NCI-H510A treated with DMSO at 0.1 percent for 48 hours (cell line): ENCODE data around the gene GSTP1.

Experiments used
- DNase-seq: peaks from one replicate; lab custom pipeline; 2025; lab: John Stamatoyannopoulos, UW

GSTP1 gene

GRCh38 chr11:67631411-67631810, 47.8 kb downstream of the GSTP1 start:
- DNase-seq: no peak

DNA sequence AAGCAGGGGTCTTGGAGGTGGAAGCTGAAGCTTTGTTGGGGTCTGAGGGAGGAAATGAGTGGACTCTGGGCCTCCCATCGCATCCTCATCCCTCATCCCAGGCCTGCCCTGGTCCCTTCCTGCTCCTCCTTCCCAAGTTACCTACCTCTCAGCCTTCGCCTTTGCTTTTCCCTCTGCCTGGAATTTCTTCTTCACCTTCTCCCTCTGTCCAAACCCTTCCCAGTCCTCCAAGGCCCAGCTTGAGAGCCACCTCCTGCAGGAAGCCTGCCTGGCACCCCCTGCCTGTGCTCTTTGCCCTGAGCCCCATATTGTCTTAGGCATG, 48.2 kb downstream of the GSTP1 start:
- no peak for DNase-seq

DNA sequence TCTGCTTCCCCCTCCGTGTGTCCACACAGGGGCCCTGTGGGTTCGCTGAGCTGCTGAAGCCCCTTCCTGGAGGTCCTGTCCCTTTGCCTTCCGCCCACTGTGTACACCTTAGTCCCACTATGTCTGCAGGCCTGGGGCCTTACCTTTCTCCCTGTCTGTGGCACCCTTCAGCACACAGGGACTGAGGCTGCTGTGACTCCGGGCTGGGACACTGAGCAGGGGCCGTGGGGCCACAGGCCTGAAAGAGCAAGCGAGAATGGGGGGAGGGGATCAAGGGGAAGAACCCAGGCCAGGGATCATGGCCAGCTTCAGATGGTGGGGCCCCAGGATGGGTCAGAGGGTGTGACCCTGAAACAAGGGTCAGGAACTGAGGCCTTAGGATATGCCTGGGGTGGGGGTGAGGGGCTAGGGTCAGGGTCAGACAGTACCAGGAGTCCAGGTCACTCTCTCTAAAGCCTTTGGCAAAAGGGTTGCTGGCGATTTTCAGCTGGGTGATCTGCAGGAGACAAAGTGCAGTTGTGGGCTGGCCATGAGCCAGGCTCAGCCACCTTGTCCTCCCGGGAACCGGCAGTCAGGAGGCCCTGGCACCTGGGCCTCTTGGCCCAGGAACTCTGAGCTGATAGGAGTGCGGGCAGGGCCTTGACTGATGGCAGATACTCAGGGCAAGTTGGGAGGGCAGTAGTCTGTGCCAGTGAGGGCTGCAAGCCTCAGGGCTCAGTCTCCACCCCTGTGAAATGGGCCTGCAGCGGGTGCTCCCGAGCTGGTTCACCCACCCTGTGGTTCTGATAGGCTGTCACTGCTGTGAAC, 48.8 kb downstream of the GSTP1 start:
- no peak for DNase-seq

DNA sequence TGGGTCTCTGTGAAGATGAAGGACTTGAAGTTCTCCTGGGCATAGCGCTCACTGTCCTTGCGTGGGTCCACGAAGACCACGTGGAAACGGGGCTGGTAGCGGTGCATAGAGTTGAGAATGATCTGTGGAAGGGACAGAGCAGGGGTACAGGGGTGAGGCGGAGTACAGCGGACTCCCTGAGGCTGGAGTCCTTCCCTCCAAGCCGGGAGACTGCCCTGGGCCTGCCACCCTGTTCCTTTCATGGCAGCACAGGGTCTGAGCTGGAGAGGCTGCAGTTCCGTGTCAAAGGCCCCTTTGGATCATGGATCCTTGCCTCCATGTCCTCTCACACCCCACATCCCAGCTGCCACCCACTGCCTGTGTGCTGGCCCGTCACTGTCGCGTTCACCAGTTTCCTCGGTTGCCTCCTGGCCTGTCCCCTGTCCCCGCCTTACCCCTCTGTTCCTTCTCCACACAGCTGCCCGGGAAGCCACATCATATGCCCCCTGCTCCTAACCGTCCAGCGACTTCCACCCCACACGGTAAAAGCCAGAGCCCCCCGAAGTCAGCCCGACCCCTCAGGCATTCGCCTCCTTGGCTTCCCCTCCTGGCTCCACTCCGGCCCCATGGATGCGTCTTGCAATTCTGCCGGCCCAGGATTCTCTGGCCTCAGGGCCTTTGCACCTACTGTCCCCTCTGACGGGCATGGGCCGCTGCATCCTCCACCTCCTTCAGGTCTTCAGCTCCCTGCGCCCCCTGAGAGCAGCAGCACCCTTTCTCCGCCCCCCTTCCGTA, 49.6 kb downstream of the GSTP1 start:
- no peak for DNase-seq

DNA sequence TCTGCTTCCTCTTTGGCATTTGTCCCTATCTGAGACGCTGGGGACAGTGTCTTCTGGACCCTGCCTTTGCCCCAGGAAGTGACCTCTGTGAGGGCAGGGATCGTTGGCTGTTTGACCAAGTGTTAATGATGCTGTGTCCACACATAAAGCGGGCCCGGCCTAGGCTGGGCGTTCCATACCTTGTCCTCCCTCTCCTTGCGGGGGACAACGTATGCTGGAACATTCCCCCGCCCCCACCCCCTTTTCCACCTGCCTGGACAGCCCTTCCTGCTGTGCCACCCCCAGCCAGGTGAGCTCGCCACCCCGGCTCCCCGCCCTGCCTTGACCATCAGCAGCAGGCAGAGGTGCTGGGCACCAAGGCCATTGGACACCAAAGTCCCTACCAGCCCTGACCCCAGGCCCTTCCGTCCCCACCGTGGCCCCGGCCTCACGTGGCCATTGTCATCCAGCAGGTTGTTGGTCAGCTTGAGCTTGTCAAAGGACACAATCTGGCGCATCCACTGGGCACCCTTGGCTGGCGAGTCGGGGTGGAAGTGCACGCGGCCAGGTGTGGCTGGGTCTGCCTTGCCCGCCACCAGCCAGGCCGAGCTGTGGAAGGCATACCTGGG, 50.2 kb downstream of the GSTP1 start:
- DNase-seq: no peak

DNA sequence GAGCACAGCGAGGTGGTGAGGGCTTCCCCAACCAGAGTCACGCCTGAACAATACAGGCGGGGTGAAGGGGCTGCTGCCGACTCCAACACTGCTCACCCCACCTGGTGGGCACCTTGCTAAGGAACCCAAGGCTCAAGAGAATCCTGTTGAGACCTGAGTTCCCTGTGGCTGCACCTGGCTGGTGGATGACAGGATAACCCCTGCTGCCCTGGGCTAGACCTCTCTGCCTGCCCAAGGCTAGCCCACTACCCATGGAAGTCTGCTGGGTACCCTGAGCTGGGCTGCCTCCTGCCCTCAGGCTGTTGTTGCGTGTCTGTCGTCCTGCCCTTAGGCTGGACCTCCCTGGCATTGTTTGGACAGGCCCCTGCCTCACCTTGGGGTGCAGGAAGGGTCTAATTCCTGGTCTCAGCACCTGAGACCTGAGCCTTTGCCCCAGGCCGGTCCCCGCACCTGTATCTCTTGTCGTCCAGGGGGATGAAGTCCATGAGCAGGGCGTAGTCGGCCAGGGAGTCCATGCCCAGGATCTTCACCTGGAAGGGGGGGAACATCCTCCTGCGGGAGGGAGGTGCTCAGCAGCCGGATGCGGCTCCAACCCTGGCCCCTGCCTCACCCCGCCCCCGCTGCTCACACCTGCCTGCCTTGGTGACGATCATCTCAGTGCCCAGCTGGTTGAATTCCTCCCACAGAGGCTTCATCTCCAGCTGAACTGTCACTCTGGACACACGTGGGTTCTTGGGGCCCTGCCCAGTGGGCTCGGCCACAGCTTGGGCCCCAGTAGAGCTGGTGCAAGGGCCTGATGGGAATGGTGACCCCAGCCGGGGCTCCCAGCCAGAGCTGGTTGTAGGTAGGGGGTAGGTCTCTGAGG, 51.0 kb downstream of the GSTP1 start:
- peak; percentile 84 for DNase-seq

DNA sequence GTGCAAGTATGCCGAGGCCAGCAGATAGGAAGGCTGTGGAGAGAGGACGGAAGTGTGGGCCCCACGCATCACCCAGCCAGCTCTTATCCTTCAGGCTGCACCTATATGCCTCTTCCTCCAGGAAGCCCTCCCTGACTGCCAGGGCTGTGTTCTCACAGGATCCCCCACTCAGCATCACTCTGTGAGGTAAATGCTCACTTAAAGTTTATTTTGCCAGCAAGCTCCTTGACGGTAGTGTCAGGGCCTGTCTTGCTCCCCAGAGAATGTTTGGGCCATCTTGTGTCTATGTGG, 51.6 kb downstream of the GSTP1 start:
- DNase-seq: no peak
